ENCODE measurements around the gene NID2. TPM values are rescaled to one million over a fixed set of nuclear protein-coding genes. Genes with fewer than 3 reads are reported as not detected.

NID2 gene
- total RNA-seq, 1 experiment from 2014 or later = 9.5 TPM

GRCh38 chr14:51978681-51979085, 90.2 kb downstream of the NID2 start:
- intact Hi-C loops (cut with micrococcal nuclease; ENCODE audit: unreplicated experiment) = loop anchor here (1.0 to 5.0 kb wide), 4 partner anchors 112 to 695 kb away; no protein-coding TSS in a partner anchor
- Histone ChIP-seq H3K27me3 (replicated peaks; ENCODE audit: control insufficient read depth, insufficient read depth, low read length) (no peaks in the 10 kb centered on the region), H3K36me3 (ENCODE audit: control insufficient read depth, insufficient read depth, low read length) (no peaks in the 10 kb centered on the region), H3K4me1 (peaks cover 9% of the 10 kb centered on the region; the same call in 1 of the 2 replicates), H3K9me3 (no peaks in the 10 kb centered on the region; the same call in 1 of the 2 replicates), H3K4me3 (ENCODE audit: low read depth, low read length) (no peak overlapping the region)
- H3K36me3 Mint-ChIP-seq (ENCODE audit: insufficient read depth, unreplicated experiment) = no peaks in the 10 kb centered on the region
- no peak for TF ChIP-seq CTCF (IDR thresholded peaks at IDR 0.05; ENCODE audit: insufficient read depth in 1 of 2, low read depth in 1 of 2, low read length in 1 of 2, severe bottlenecking in 1 of 2, unreplicated experiment in 1 of 2)
- no peaks in the 10 kb centered on the region for H3K4me1 Mint-ChIP-seq (ENCODE audit: low read depth, unreplicated experiment)
- H3K27ac Mint-ChIP-seq (ENCODE audit: unreplicated experiment) = no peak overlapping the region
- POLR2A ChIA-PET = no interaction called here
- H3K27me3 Mint-ChIP-seq (ENCODE audit: insufficient read depth, unreplicated experiment) = no peaks in the 10 kb centered on the region
- no TSS peak for BruUV-seq (replicated peaks)
- CTCF ChIA-PET = interaction anchor here (0.6 to 3.1 kb wide), 7 partner anchors 11 to 202 kb away, joined by 3 to 11 read pairs (median 3); partner anchors contain the start of genes GNG2 and RTRAF
- DNase-seq = no peak
- no peak overlapping the region for H3K4me3 Mint-ChIP-seq (ENCODE audit: unreplicated experiment)
- peaks cover 4% of the 10 kb centered on the region for H3K9me3 Mint-ChIP-seq (ENCODE audit: unreplicated experiment)

GRCh38 chr14:51977075-51977474, 91.8 kb downstream of the NID2 start:
- H3K27ac Mint-ChIP-seq (ENCODE audit: unreplicated experiment) = no peak overlapping the region
- POLR2A ChIA-PET = no interaction called here
- no peak for DNase-seq
- no peak for TF ChIP-seq CTCF (IDR thresholded peaks at IDR 0.05; ENCODE audit: insufficient read depth in 1 of 2, low read depth in 1 of 2, low read length in 1 of 2, severe bottlenecking in 1 of 2, unreplicated experiment in 1 of 2)
- Histone ChIP-seq H3K4me3 (ENCODE audit: low read depth, low read length) (no peak overlapping the region), H3K27me3 (replicated peaks; ENCODE audit: control insufficient read depth, insufficient read depth, low read length) (no peaks in the 10 kb centered on the region), H3K9me3 (no peaks in the 10 kb centered on the region), H3K36me3 (ENCODE audit: control insufficient read depth, insufficient read depth, low read length) (no peaks in the 10 kb centered on the region), H3K4me1 (peaks cover 9% of the 10 kb centered on the region; the same call in 1 of the 2 replicates)
- H3K36me3 Mint-ChIP-seq (ENCODE audit: insufficient read depth, unreplicated experiment) = no peaks in the 10 kb centered on the region
- H3K9me3 Mint-ChIP-seq (ENCODE audit: unreplicated experiment) = no peaks in the 10 kb centered on the region
- H3K4me1 Mint-ChIP-seq (ENCODE audit: low read depth, unreplicated experiment) = no peaks in the 10 kb centered on the region
- no TSS peak for BruUV-seq (replicated peaks)
- no peak overlapping the region for H3K4me3 Mint-ChIP-seq (ENCODE audit: unreplicated experiment)
- no peaks in the 10 kb centered on the region for H3K27me3 Mint-ChIP-seq (ENCODE audit: insufficient read depth, unreplicated experiment)
- intact Hi-C loops (cut with micrococcal nuclease; ENCODE audit: unreplicated experiment) = loop anchor here (5.0 kb wide), 1 partner anchor 150 kb away; no protein-coding TSS in a partner anchor
- CTCF ChIA-PET = interaction anchor here (0.9 kb wide), 1 partner anchor 201 kb away, joined by 4 read pairs; no protein-coding TSS in a partner anchor

- H3K27me3 Mint-ChIP-seq (ENCODE audit: insufficient read depth, unreplicated experiment) = no peaks in the 10 kb centered on the region
- no peaks in the 10 kb centered on the region for H3K36me3 Mint-ChIP-seq (ENCODE audit: insufficient read depth, unreplicated experiment)
- H3K4me3 Mint-ChIP-seq (ENCODE audit: unreplicated experiment) = no peak overlapping the region
- ChIA-PET POLR2A (no interaction called here), CTCF (no interaction called here)
- Histone ChIP-seq H3K27me3 (replicated peaks; ENCODE audit: control insufficient read depth, insufficient read depth, low read length) (no peaks in the 10 kb centered on the region), H3K9me3 (no peaks in the 10 kb centered on the region), H3K4me1 (peaks cover 9% of the 10 kb centered on the region; the same call in 1 of the 2 replicates), H3K4me3 (ENCODE audit: low read depth, low read length) (no peak overlapping the region), H3K36me3 (ENCODE audit: control insufficient read depth, insufficient read depth, low read length) (no peaks in the 10 kb centered on the region)
- DNase-seq = no peak
- no peaks in the 10 kb centered on the region for H3K9me3 Mint-ChIP-seq (ENCODE audit: unreplicated experiment)
- H3K27ac Mint-ChIP-seq (ENCODE audit: unreplicated experiment) = no peak overlapping the region
- BruUV-seq (replicated peaks) = no TSS peak
- no peak for TF ChIP-seq CTCF (IDR thresholded peaks at IDR 0.05; ENCODE audit: insufficient read depth in 1 of 2, low read depth in 1 of 2, low read length in 1 of 2, severe bottlenecking in 1 of 2, unreplicated experiment in 1 of 2)
- no peaks in the 10 kb centered on the region for H3K4me1 Mint-ChIP-seq (ENCODE audit: low read depth, unreplicated experiment)
- intact Hi-C loops (cut with micrococcal nuclease; ENCODE audit: unreplicated experiment) = no loop called here
Observed at GRCh38 chr14:51972566-51972965, 96.3 kb downstream of the NID2 start.

All from Caco-2 (cell line).